IMR-90 (cell line): ENCODE measurements around the gene SLC25A11. TPM values are rescaled to one million over a fixed set of nuclear protein-coding genes. Genes with fewer than 3 reads are reported as not detected.
A peak's percentile ranks its signal among the peaks of the same experiment; 100 is the strongest.

ENCODE experiments used
- ATAC-seq: fragments of 200-7000 bp; cut with Tn5 transposase; 2 replicates; pipeline ENCODE4 v1.9.1; 2020; ENCODE audit warnings: low read depth, mild to moderate bottlenecking, moderate library complexity
- BruUV-seq: library from RNA; stranded (reverse); fragments of 400-500 nt; replicated peaks from 2 replicates; lab custom pipeline; 2021; lab: Mats Ljungman, UMichigan
- CTCF ChIA-PET: fragments of 300-600 bp; formaldehyde crosslinking; extraction: SDS; loops from one replicate; lab custom pipeline; 2021; ENCODE audit warnings: antibody characterized with exemption; lab: Yijun Ruan, JAX
- POLR2A ChIA-PET: fragments of 300-600 bp; sonication (Branson Sonifier 250); formaldehyde crosslinking; loops from one replicate; lab custom pipeline; 2022; ENCODE audit warnings: antibody characterized with exemption; ENCODE audit not compliant: unreplicated experiment; lab: Charles Lee
- DNase-seq: peaks from one replicate; pipeline ENCODE4 v3.0.0; 2013
- H2AFZ ChIP-seq: replicated peaks from 2 replicates; pipeline ENCODE3; 2013; ENCODE audit warnings: low read length, mild to moderate bottlenecking; ENCODE audit not compliant: poor library complexity
- H2AK5ac ChIP-seq: 2 replicates; pipeline ENCODE4 v1.6.1; 2013; ENCODE audit warnings: low read depth, low read length, inconsistent platforms
- H2AK9ac ChIP-seq: replicated peaks from 2 replicates; pipeline ENCODE3; 2013; ENCODE audit warnings: mild to moderate bottlenecking, low read depth, low read length, moderate library complexity; ENCODE audit not compliant: poor library complexity
- H2BK120ac ChIP-seq: 2 replicates; pipeline ENCODE4 v1.6.1; 2013; ENCODE audit warnings: low read depth, low read length, inconsistent platforms
- H2BK15ac ChIP-seq: 3 replicates; pipeline ENCODE4 v1.6.1; 2013; ENCODE audit warnings: low read depth, low read length, inconsistent platforms
- H2BK20ac ChIP-seq: 2 replicates; pipeline ENCODE4 v1.6.1; 2013; ENCODE audit warnings: low read depth, mild to moderate bottlenecking, inconsistent platforms, low read length, moderate library complexity
- H2BK5ac ChIP-seq: 2 replicates; pipeline ENCODE4 v1.6.1; 2013; ENCODE audit warnings: mild to moderate bottlenecking, low read depth, low read length, inconsistent platforms; ENCODE audit not compliant: poor library complexity, severe bottlenecking
- H3K14ac ChIP-seq: replicated peaks from 2 replicates; pipeline ENCODE4 v1.6.1; 2013; ENCODE audit warnings: low read depth, low read length, inconsistent platforms
- H3K18ac ChIP-seq: 2 replicates; pipeline ENCODE4 v1.6.1; 2013; ENCODE audit warnings: low read depth, low read length, control low read depth
- H3K23ac ChIP-seq: 2 replicates; pipeline ENCODE4 v1.6.1; 2013; ENCODE audit warnings: low read depth, low read length, inconsistent platforms
- H3K27ac ChIP-seq: 2 replicates; pipeline ENCODE4 v1.5.1; 2013; ENCODE audit warnings: mild to moderate bottlenecking, control low read depth, low read length; ENCODE audit not compliant: insufficient read depth
- H3K27me3 ChIP-seq: 2 replicates; pipeline ENCODE4 v1.6.1; 2013; ENCODE audit warnings: low read length; ENCODE audit not compliant: control insufficient read depth, insufficient read depth
- H3K36me3 ChIP-seq: 2 replicates; pipeline ENCODE4 v1.6.1; 2013; ENCODE audit warnings: low read length, mixed read lengths; ENCODE audit not compliant: control insufficient read depth, insufficient read depth
- H3K4ac ChIP-seq: 2 replicates; pipeline ENCODE4 v1.6.1; 2013; ENCODE audit warnings: low read depth, low read length, inconsistent platforms
- H3K4me1 ChIP-seq: 2 replicates; pipeline ENCODE4 v1.6.1; 2013; ENCODE audit warnings: low read length, mixed read lengths; ENCODE audit not compliant: control insufficient read depth, insufficient read depth
- H3K4me2 ChIP-seq: 2 replicates; pipeline ENCODE4 v1.6.1; 2013; ENCODE audit warnings: low read depth, mild to moderate bottlenecking, control low read depth, low read length, moderate library complexity
- H3K4me3 ChIP-seq: 2 replicates; pipeline ENCODE4 v1.5.1; 2013; ENCODE audit warnings: low read depth, mild to moderate bottlenecking, control low read depth, low read length, moderate library complexity; ENCODE audit not compliant: insufficient read depth
- H3K56ac ChIP-seq: 2 replicates; pipeline ENCODE4 v1.6.1; 2013; ENCODE audit warnings: low read length, inconsistent platforms; ENCODE audit not compliant: insufficient read depth; ENCODE audit errors: extremely low read depth
- H3K79me1 ChIP-seq, 2 experiments: 2 replicates each; pipeline ENCODE4 v1.6.1; 2013; ENCODE audit warnings: low read length in 2 of 2, inconsistent platforms in 1 of 2, low read depth in 1 of 2
- H3K9ac ChIP-seq: 2 replicates; pipeline ENCODE4 v1.6.1; 2013; ENCODE audit warnings: low read depth, low read length, control low read depth
- H3K9me1 ChIP-seq: 2 replicates; pipeline ENCODE4 v1.6.1; 2013; ENCODE audit warnings: low read length, inconsistent platforms; ENCODE audit not compliant: insufficient read depth
- H3K9me3 ChIP-seq: 2 replicates; pipeline ENCODE4 v1.6.1; 2013; ENCODE audit warnings: low read length; ENCODE audit not compliant: control insufficient read depth, insufficient read depth
- H4K20me1 ChIP-seq: 2 replicates; pipeline ENCODE4 v1.6.1; 2013; ENCODE audit warnings: low read length, inconsistent platforms; ENCODE audit not compliant: insufficient read depth
- H4K5ac ChIP-seq: 2 replicates; pipeline ENCODE4 v1.6.1; 2013; ENCODE audit warnings: mild to moderate bottlenecking, low read depth, low read length, control low read depth
- H4K8ac ChIP-seq, 2 experiments: 2 replicates each; pipeline ENCODE4 v1.6.1; 2013; ENCODE audit warnings: low read depth in 2 of 2, low read length in 2 of 2, control low read depth in 1 of 2, inconsistent platforms in 1 of 2
- H4K91ac ChIP-seq: 2 replicates; pipeline ENCODE4 v1.6.1; 2013; ENCODE audit warnings: low read depth, low read length, inconsistent platforms; ENCODE audit not compliant: insufficient read depth
- RAD21 ChIP-seq: IDR thresholded peaks from 2 replicates; pipeline ENCODE4 v1.6.1; 2012; ENCODE audit warnings: low read length, improper control_type of control experiment
- WGBS, 2 experiments: methylation state at CpG; one replicate each; pipeline versions ENCODE4 v1.1.5 to v1.1.7; 2013; ENCODE audit warnings: missing lambda C conversion rate in 2 of 2; ENCODE audit not compliant: insufficient read length in 1 of 2; ENCODE audit errors: extremely low coverage in 2 of 2; 5-methylcytosine and 5-hydroxymethylcytosine counted together
- dilution Hi-C: fragments of 300-500 bp; cut with HindIII; formaldehyde crosslinking; loops from one replicate; pipeline ENCODE4 v1.14.3; 2018; ENCODE audit warnings: low sequenced_read_pairs; ENCODE audit not compliant: unreplicated experiment
- in situ Hi-C: fragments of 300-500 bp; cut with MboI; formaldehyde crosslinking; loops from 3 replicates; pipeline ENCODE4 v1.14.3; 2019; ENCODE audit warnings: low sequenced_read_pairs, inconsistent platforms, mixed read lengths
- intact Hi-C: fragments of 100-400 bp; cut with micrococcal nuclease; formaldehyde crosslinking; loops from 2 replicates; pipeline ENCODE4 v1.10.0; 2022
- polyA plus RNA-seq, 3 experiments: library from polyadenylated mRNA; depleted of rRNA; stranded (reverse); fragments of >200 nt; gene quantifications; 2 replicates each; pipeline ENCODE4 v1.2.3, GENCODE V29; 2012; ENCODE audit warnings: low replicate concordance in 1 of 3
- total RNA-seq: library from RNA; depleted of rRNA; stranded (reverse); fragments of >200 nt; gene quantifications from 2 replicates; pipeline ENCODE4 v1.2.3, GENCODE V29; 2012
- TF ChIP-seq, protein P1 (sequence below): conservative IDR thresholded peaks from 2 replicates; pipeline ENCODE4 v1.5.1; 2012; ENCODE audit warnings: mild to moderate bottlenecking, low read depth, low read length, improper control_type of control experiment

The SLC25A11 gene
- total and polyA plus RNA-seq, 2 of the 4 experiments (the other 2 are of a cell fraction) = 35.0 to 62.2 TPM

DNA sequence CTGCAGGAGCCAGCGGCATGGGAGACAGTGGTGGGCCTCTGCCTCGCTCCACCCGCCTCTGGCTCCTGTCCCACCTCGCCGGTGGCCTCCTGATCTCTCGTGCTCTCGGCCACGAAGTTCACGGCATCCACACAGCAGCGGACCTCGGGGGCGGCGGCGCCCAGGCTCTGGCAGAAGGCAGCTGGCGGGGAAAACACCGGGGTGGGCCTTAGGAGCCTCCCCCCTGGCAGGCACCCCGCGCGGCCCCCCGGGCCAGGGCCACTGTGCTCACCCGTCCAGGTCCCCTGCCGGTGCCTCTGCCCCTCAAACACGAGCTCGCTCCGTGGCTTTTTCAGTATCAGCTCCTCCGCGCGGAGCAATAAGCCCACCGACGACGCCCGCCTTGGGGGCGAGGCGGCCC is 40.9 kb downstream of the SLC25A11 start:
- TF ChIP-seq, protein P1, sequence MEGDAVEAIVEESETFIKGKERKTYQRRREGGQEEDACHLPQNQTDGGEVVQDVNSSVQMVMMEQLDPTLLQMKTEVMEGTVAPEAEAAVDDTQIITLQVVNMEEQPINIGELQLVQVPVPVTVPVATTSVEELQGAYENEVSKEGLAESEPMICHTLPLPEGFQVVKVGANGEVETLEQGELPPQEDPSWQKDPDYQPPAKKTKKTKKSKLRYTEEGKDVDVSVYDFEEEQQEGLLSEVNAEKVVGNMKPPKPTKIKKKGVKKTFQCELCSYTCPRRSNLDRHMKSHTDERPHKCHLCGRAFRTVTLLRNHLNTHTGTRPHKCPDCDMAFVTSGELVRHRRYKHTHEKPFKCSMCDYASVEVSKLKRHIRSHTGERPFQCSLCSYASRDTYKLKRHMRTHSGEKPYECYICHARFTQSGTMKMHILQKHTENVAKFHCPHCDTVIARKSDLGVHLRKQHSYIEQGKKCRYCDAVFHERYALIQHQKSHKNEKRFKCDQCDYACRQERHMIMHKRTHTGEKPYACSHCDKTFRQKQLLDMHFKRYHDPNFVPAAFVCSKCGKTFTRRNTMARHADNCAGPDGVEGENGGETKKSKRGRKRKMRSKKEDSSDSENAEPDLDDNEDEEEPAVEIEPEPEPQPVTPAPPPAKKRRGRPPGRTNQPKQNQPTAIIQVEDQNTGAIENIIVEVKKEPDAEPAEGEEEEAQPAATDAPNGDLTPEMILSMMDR = no peak
- TF ChIP-seq RAD21 = no peak
- H4K91ac ChIP-seq = no peak overlapping the region
- CTCF ChIA-PET = no interaction called here
- no peak overlapping the region for H3K4me3 ChIP-seq
- H2AK9ac ChIP-seq = peak overlapping the region; percentile 58
- no peak overlapping the region for H3K9ac ChIP-seq
- H3K9me3 ChIP-seq = no peaks in the 10 kb centered on the region; the same call in 1 of the 2 replicates
- in situ Hi-C loops = no loop called here
- BruUV-seq = no TSS peak
- no peaks in the 10 kb centered on the region for H3K79me1 ChIP-seq
- H4K8ac ChIP-seq = no peak overlapping the region
- peaks cover 34% of the 10 kb centered on the region for H3K36me3 ChIP-seq
- H2AK5ac ChIP-seq = no peak overlapping the region
- peaks cover 4% of the 10 kb centered on the region; the same call in 1 of the 2 replicates for H3K9me1 ChIP-seq
- no peak overlapping the region for H3K4me2 ChIP-seq
- H3K23ac ChIP-seq = no peak overlapping the region
- no peak overlapping the region for H3K18ac ChIP-seq
- no peak overlapping the region for H2BK120ac ChIP-seq
- DNase-seq (no peak), ATAC-seq (no peak)
- H3K4ac ChIP-seq = no peak overlapping the region
- dilution Hi-C loops = no loop called here
- 24% methylated on average over 21 of the region's 34 CpGs; no CpG with 5 or more reads in 1 of the 2 experiments for WGBS, 2 experiments
- H4K5ac ChIP-seq = no peak overlapping the region
- H2BK20ac ChIP-seq = no peak overlapping the region
- no peak overlapping the region for H3K27ac ChIP-seq
- intact Hi-C loops = no loop called here
- no peak overlapping the region for H2BK5ac ChIP-seq
- H3K27me3 ChIP-seq = no peaks in the 10 kb centered on the region; the same call in 1 of the 2 replicates
- peak overlapping the region; percentile 47 for H2AFZ ChIP-seq
- H3K14ac ChIP-seq = no peak overlapping the region
- H3K4me1 ChIP-seq = no peaks in the 10 kb centered on the region
- no peaks in the 10 kb centered on the region; the same call in none of the 2 replicates for H4K20me1 ChIP-seq
- no peak overlapping the region for H2BK15ac ChIP-seq
- POLR2A ChIA-PET = interaction anchor here (0.6 kb wide), 1 partner anchor 344 kb away, joined by 4 read pairs; no protein-coding TSS in a partner anchor
- H3K56ac ChIP-seq = no peak overlapping the region
